Panc1 (cell line): Measurements from ENCODE around the gene SBF2. TPM values are rescaled to one million over a fixed set of nuclear protein-coding genes. Genes with fewer than 3 reads are reported as not detected.

Source experiments
- ATAC-seq: fragments of 200-7000 bp; cut with Tn5 transposase; 2 replicates; pipeline ENCODE4 v1.9.1; 2020; ENCODE audit warnings: mild to moderate bottlenecking, moderate library complexity
- BruUV-seq: library from RNA; stranded (reverse); fragments of 400-500 nt; replicated peaks from 2 replicates; lab custom pipeline; 2021; lab: Mats Ljungman, UMichigan
- CTCF ChIA-PET: fragments of 300-600 bp; sonication (Branson Sonifier 250); formaldehyde crosslinking; loops from one replicate; lab custom pipeline; 2022; ENCODE audit warnings: antibody characterized with exemption; lab: Charles Lee
- POLR2A ChIA-PET: fragments of 300-600 bp; sonication (Branson Sonifier 250); formaldehyde crosslinking; loops from one replicate; lab custom pipeline; 2022; ENCODE audit warnings: antibody characterized with exemption; lab: Charles Lee
- DNase-seq: peaks from one replicate; pipeline ENCODE4 v3.0.0-alpha.2; 2010; ENCODE audit warnings: low read depth, low spot score
- H3K27ac ChIP-seq: 2 replicates; pipeline ENCODE4 v1.5.1; 2011; ENCODE audit warnings: mild to moderate bottlenecking, low read length, inconsistent platforms
- H3K27me3 ChIP-seq: fragments of 200-500 bp; sonication (Bioruptor generic); 2 replicates; pipeline ENCODE4 v1.6.0; 2014; ENCODE audit warnings: low read length, inconsistent platforms; ENCODE audit not compliant: control insufficient read depth, insufficient read depth
- H3K36me3 ChIP-seq: fragments of 200-500 bp; sonication (Bioruptor generic); 2 replicates; pipeline ENCODE4 v1.5.1; 2014; ENCODE audit warnings: inconsistent platforms, mild to moderate bottlenecking, low read length, moderate library complexity; ENCODE audit not compliant: control insufficient read depth, insufficient read depth
- H3K4me1 ChIP-seq: 2 replicates; pipeline ENCODE4 v1.5.1; 2011; ENCODE audit warnings: inconsistent platforms, mild to moderate bottlenecking, low read length, moderate library complexity; ENCODE audit not compliant: control insufficient read depth, insufficient read depth
- H3K4me3 ChIP-seq, 2 experiments: 2 replicates each; pipeline ENCODE4 v1.5.1; 2011 to 2012; ENCODE audit warnings: low read depth in 2 of 2, low read length in 2 of 2, mild to moderate bottlenecking in 2 of 2, inconsistent platforms in 1 of 2, moderate library complexity in 1 of 2
- H3K9me3 ChIP-seq: fragments of 200-500 bp; sonication (Bioruptor generic); 2 replicates; pipeline ENCODE4 v1.5.1; 2014; ENCODE audit warnings: low read depth, mild to moderate bottlenecking, inconsistent platforms, low read length, moderate library complexity; ENCODE audit not compliant: control insufficient read depth, insufficient read depth
- CTCF ChIP-seq: fragments of 450-650 bp; IDR thresholded peaks from 2 replicates; pipeline ENCODE4 v1.5.1; 2017; ENCODE audit warnings: mild to moderate bottlenecking
- POLR2AphosphoS5 ChIP-seq: IDR thresholded peaks from 2 replicates; pipeline ENCODE4 v1.6.1; 2012; ENCODE audit warnings: mild to moderate bottlenecking, low read depth, low read length, moderate library complexity
- REST ChIP-seq, 2 experiments: IDR thresholded peaks; 2 replicates each; pipeline ENCODE4 v1.6.1; 2011 to 2012; ENCODE audit warnings: low read depth in 2 of 2, control low read depth in 1 of 2, low read length in 1 of 2, mild to moderate bottlenecking in 1 of 2, moderate library complexity in 1 of 2; ENCODE audit not compliant: insufficient read depth in 1 of 2
- SIN3A ChIP-seq: IDR thresholded peaks from 2 replicates; pipeline ENCODE4 v1.6.1; 2012; ENCODE audit warnings: low read depth, mild to moderate bottlenecking, low read length, moderate library complexity, borderline replicate concordance; ENCODE audit not compliant: insufficient read depth
- TCF7L2 ChIP-seq: IDR thresholded peaks from 2 replicates; pipeline ENCODE4 v1.6.1; 2011; ENCODE audit warnings: mild to moderate bottlenecking, low read depth, low read length, inconsistent platforms
- in situ Hi-C: cut with HindIII; loops from 2 replicates; pipeline ENCODE4 v1.10.0; 2016; ENCODE audit warnings: low sequenced_read_pairs, low pct_unique_long_range_greater_than_20kb
- intact Hi-C: fragments of 100-400 bp; cut with micrococcal nuclease; formaldehyde crosslinking; loops from one replicate; pipeline ENCODE4 v1.10.0; 2022; ENCODE audit not compliant: unreplicated experiment
- total RNA-seq: library from RNA; stranded (reverse); gene quantifications from one replicate; pipeline ENCODE4 v1.2.1, GENCODE V29; 2021; ENCODE audit not compliant: unreplicated experiment

Gene SBF2
- total RNA-seq, 1 experiment from 2014 or later: 65.0 TPM

- Histone ChIP-seq H3K36me3 (peaks cover 48% of the 10 kb centered on the region), H3K9me3 (peaks cover 22% of the 10 kb centered on the region; the same call in 1 of the 2 replicates), H3K27me3 (no peaks in the 10 kb centered on the region), H3K27ac (no peak overlapping the region), H3K4me3 (no peak overlapping the region), H3K4me1 (peaks cover 20% of the 10 kb centered on the region)
- BruUV-seq: no TSS peak
- DNase-seq: no peak
- in situ Hi-C loops (no loop called here), intact Hi-C loops (no loop called here)
- ChIA-PET POLR2A (no interaction called here), CTCF (no interaction called here)
- TF ChIP-seq POLR2AphosphoS5 (no peak), CTCF (no peak), SIN3A (no peak)
- ATAC-seq: no peak
Observed at GRCh38 chr11:9733212-9733611, 560.8 kb downstream of the SBF2 start.

GRCh38 chr11:9732453-9732852 lies 561.6 kb downstream of the SBF2 start:
- H3K9me3 ChIP-seq: peaks cover 22% of the 10 kb centered on the region; the same call in 1 of the 2 replicates
- TF ChIP-seq TCF7L2 (no peak), SIN3A (no peak), CTCF (no peak), REST (IDR thresholded peaks at IDR 0.05; ENCODE audit: insufficient read depth in 1 of 2, low read depth in 2 of 2, low read length in 1 of 2) (no peak), POLR2AphosphoS5 (no peak)
- H3K27me3 ChIP-seq: no peaks in the 10 kb centered on the region
- no peak overlapping the region for H3K27ac ChIP-seq
- H3K36me3 ChIP-seq: peaks cover 53% of the 10 kb centered on the region
- CTCF ChIA-PET: no interaction called here
- intact Hi-C loops (no loop called here), in situ Hi-C loops (no loop called here)
- DNase-seq (no peak), ATAC-seq (no peak)
- H3K4me3 ChIP-seq: no peak overlapping the region
- BruUV-seq: no TSS peak
- POLR2A ChIA-PET: no interaction called here
- H3K4me1 ChIP-seq: peaks cover 15% of the 10 kb centered on the region
